ENCODE data around the gene SASH3.

Gene SASH3

DNA sequence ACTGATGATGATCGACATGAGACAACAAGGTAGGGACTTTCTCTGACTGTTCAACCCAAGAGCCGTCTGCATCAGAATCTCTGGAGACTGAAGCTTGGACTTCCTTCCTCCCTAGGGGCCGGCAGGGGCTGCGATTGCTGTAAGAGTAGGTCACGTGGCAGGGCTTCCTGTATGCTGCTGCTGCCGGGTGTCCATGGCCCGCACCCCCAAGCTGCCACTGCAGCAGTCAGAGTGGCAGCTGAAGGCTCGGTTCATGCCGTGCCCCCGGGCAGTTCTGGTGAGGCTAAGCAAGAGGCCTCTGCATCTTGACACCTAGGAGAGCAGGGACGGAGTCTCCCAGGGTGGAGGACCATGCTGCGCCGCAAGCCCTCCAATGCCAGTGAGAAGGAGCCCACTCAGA is at the start of gene SASH3:
SASH3 (plus strand) TSS at position 203 of the 400 bp plus-strand sequence; CDS start at position 352, 149 bp downstream.
- H4K20me1 ChIP-seq (ENCODE audit: low read depth, low read length): no peaks in the 10 kb centered on the region
- no peaks in the 10 kb centered on the region for H3K9me3 ChIP-seq (ENCODE audit: insufficient read depth, low read length)
- H3K36me3 ChIP-seq (ENCODE audit: low read length): no peaks in the 10 kb centered on the region
- peak within 1 kb of the TSS; percentile 96 for H3K4me2 ChIP-seq (ENCODE audit: low read depth, low read length, poor library complexity, severe bottlenecking)
- TF ChIP-seq, protein P1, sequence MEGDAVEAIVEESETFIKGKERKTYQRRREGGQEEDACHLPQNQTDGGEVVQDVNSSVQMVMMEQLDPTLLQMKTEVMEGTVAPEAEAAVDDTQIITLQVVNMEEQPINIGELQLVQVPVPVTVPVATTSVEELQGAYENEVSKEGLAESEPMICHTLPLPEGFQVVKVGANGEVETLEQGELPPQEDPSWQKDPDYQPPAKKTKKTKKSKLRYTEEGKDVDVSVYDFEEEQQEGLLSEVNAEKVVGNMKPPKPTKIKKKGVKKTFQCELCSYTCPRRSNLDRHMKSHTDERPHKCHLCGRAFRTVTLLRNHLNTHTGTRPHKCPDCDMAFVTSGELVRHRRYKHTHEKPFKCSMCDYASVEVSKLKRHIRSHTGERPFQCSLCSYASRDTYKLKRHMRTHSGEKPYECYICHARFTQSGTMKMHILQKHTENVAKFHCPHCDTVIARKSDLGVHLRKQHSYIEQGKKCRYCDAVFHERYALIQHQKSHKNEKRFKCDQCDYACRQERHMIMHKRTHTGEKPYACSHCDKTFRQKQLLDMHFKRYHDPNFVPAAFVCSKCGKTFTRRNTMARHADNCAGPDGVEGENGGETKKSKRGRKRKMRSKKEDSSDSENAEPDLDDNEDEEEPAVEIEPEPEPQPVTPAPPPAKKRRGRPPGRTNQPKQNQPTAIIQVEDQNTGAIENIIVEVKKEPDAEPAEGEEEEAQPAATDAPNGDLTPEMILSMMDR (IDR thresholded peaks at IDR 0.05; ENCODE audit: insufficient read depth, low read length, poor library complexity, severe bottlenecking): no peak
- no peak for TF ChIP-seq EZH2phosphoT487 (conservative IDR thresholded peaks at IDR 0.05; ENCODE audit: low read length)
- peak within 1 kb of the TSS; percentile 87 for H3K9ac ChIP-seq (ENCODE audit: low read length)
- peak within 1 kb of the TSS; percentile 73 for H3K4me3 ChIP-seq (ENCODE audit: insufficient read depth, low read length, poor library complexity, severe bottlenecking)
- peak within 1 kb of the TSS; percentile 95 for H3K27ac ChIP-seq (ENCODE audit: low read depth, low read length)
- peaks cover 51% of the 10 kb centered on the region for H3K79me2 ChIP-seq (ENCODE audit: insufficient read depth, low read length)
- H3K9me2 ChIP-seq (replicated peaks; ENCODE audit: insufficient read depth, low read length): no peaks in the 10 kb centered on the region
- H2AFZ ChIP-seq (ENCODE audit: low read depth, low read length, severe bottlenecking): no peak within 1 kb of the TSS
- no peaks in the 10 kb centered on the region for H3K27me3 ChIP-seq (ENCODE audit: low read length)
- peaks cover 24% of the 10 kb centered on the region for H3F3A ChIP-seq (ENCODE audit: insufficient read depth)

DNA sequence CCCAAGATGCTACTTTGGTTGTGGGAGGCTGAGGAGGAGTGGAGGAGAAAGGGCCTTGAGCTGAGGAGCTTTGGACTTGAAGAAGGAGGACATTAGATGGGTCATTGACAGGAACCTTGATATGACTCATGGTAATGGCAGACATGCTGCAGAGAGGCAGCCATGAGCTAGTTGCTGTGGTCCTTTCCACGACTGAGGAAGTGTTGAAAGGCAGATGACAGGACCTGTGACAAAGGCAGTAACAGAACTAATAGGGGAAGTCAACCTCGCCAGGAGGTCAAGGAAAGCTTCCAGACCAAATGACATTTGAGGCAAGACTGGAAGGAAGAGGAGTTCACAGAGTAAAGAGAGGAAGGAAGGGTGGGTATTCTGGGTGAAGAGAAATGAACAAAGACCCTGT is 48.5 kb upstream of the SASH3 start:
- no peak for TF ChIP-seq EZH2phosphoT487 (conservative IDR thresholded peaks at IDR 0.05; ENCODE audit: low read length)
- TF ChIP-seq, protein P1 (IDR thresholded peaks at IDR 0.05; ENCODE audit: insufficient read depth, low read length, poor library complexity, severe bottlenecking): no peak
- H3K27me3 ChIP-seq (ENCODE audit: low read length): no peaks in the 10 kb centered on the region
- no peak overlapping the region for H3K4me2 ChIP-seq (ENCODE audit: low read depth, low read length, poor library complexity, severe bottlenecking)
- H3K79me2 ChIP-seq (ENCODE audit: insufficient read depth, low read length): no peaks in the 10 kb centered on the region
- H3F3A ChIP-seq (ENCODE audit: insufficient read depth): no peaks in the 10 kb centered on the region
- H3K27ac ChIP-seq (ENCODE audit: low read depth, low read length): no peak overlapping the region
- H4K20me1 ChIP-seq (ENCODE audit: low read depth, low read length): no peaks in the 10 kb centered on the region
- no peaks in the 10 kb centered on the region for H3K9me3 ChIP-seq (ENCODE audit: insufficient read depth, low read length)
- H3K9ac ChIP-seq (ENCODE audit: low read length): no peak overlapping the region
- H3K36me3 ChIP-seq (ENCODE audit: low read length): no peaks in the 10 kb centered on the region
- H2AFZ ChIP-seq (ENCODE audit: low read depth, low read length, severe bottlenecking): no peak overlapping the region
- H3K9me2 ChIP-seq (replicated peaks; ENCODE audit: insufficient read depth, low read length): no peaks in the 10 kb centered on the region
- no peak overlapping the region for H3K4me3 ChIP-seq (ENCODE audit: insufficient read depth, low read length, poor library complexity, severe bottlenecking)

DNA sequence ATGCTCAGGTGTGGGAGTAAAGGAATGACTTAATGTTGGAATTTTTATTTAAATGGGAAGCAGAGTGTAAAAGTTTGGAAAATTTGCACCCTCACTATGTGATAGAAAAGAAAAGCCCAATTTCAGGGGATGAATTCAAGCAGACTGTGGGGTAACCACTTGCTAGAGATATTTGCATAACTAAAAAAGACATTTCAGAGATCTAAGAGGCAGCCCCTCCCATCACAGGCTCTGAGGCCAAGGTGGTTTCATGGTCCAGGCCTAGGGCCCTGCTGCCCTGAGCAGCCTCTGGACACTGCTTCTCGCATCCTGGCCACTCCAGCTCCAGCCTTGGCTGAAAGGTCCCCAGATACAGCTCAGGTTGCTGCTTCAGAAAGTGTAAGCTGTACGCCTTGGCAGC is 46.9 kb upstream of the SASH3 start:
- H3K9me3 ChIP-seq (ENCODE audit: insufficient read depth, low read length): no peaks in the 10 kb centered on the region
- TF ChIP-seq EZH2phosphoT487 (conservative IDR thresholded peaks at IDR 0.05; ENCODE audit: low read length): no peak
- TF ChIP-seq, protein P1 (IDR thresholded peaks at IDR 0.05; ENCODE audit: insufficient read depth, low read length, poor library complexity, severe bottlenecking): no peak
- H3K27me3 ChIP-seq (ENCODE audit: low read length): no peaks in the 10 kb centered on the region
- H3K9ac ChIP-seq (ENCODE audit: low read length): no peak overlapping the region
- no peaks in the 10 kb centered on the region for H3F3A ChIP-seq (ENCODE audit: insufficient read depth)
- H4K20me1 ChIP-seq (ENCODE audit: low read depth, low read length): no peaks in the 10 kb centered on the region
- H3K36me3 ChIP-seq (ENCODE audit: low read length): no peaks in the 10 kb centered on the region
- no peaks in the 10 kb centered on the region for H3K79me2 ChIP-seq (ENCODE audit: insufficient read depth, low read length)
- no peak overlapping the region for H2AFZ ChIP-seq (ENCODE audit: low read depth, low read length, severe bottlenecking)
- H3K4me3 ChIP-seq (ENCODE audit: insufficient read depth, low read length, poor library complexity, severe bottlenecking): no peak overlapping the region
- no peak overlapping the region for H3K4me2 ChIP-seq (ENCODE audit: low read depth, low read length, poor library complexity, severe bottlenecking)
- no peak overlapping the region for H3K27ac ChIP-seq (ENCODE audit: low read depth, low read length)
- H3K9me2 ChIP-seq (replicated peaks; ENCODE audit: insufficient read depth, low read length): no peaks in the 10 kb centered on the region
